Mucosa of descending colon (tissue), 3 donors: Measurements from ENCODE around the gene FAM170B. TPM values are rescaled to one million over a fixed set of nuclear protein-coding genes. Genes with fewer than 3 reads are reported as not detected.

Source experiments
- ATAC-seq: fragments of 200-7000 bp; cut with Tn5 transposase; one replicate; pipeline ENCODE4 v1.9.1; 2020; ENCODE audit warnings: mild to moderate bottlenecking, moderate library complexity
- DNase-seq, 3 donors: peaks; one replicate each; pipeline ENCODE4 v3.0.0-alpha.2; 2020
- H3K36me3 ChIP-seq: fragments of 200-600 bp; one replicate; pipeline ENCODE4 v1.8.0; 2021; ENCODE audit warnings: low read depth, mild to moderate bottlenecking
- H3K4me1 ChIP-seq: fragments of 200-600 bp; one replicate; pipeline ENCODE4 v1.8.0; 2021; ENCODE audit warnings: low read depth, mild to moderate bottlenecking
- H3K4me3 ChIP-seq: fragments of 200-600 bp; one replicate; pipeline ENCODE4 v1.8.0; 2021; ENCODE audit warnings: mild to moderate bottlenecking
- H3K9me3 ChIP-seq: fragments of 200-600 bp; one replicate; pipeline ENCODE4 v1.8.0; 2021; ENCODE audit warnings: mild to moderate bottlenecking
- CTCF ChIP-seq: fragments of 200-600 bp; IDR thresholded peaks from one replicate; pipeline ENCODE4 v1.8.0; 2022; ENCODE audit warnings: antibody characterized with exemption, mild to moderate bottlenecking
- intact Hi-C, 2 donors: fragments of 100-400 bp; cut with DNase I in 1 of 2; cut with micrococcal nuclease in 1 of 2; formaldehyde crosslinking; loops; one replicate each; pipeline versions ENCODE4 v1.11.0 to v1.11.1; 2022; cut with DNase I, micrococcal nuclease
- total RNA-seq, 3 donors: library from RNA; stranded (reverse); fragmentation: NEBNext Ultra II Directional in 2 of 3; extraction: Animal tissue kit (Norgen Biotek cat#: 25700) in 2 of 3; gene quantifications; one replicate each; pipeline versions ENCODE4 v1.2.1 to v1.2.4, GENCODE V29; 2021 to 2023
- donor health status: DM: no; HTN: no; CAD: no; lungs with moderate emphysema.
- donor health status: DM: no; HTN: no; CAD: no.
- donor health status: DM: no; HTN: yes; CAD: no.

Gene FAM170B
- total RNA-seq, 3 donors from 2014 or later: not detected

- TF ChIP-seq CTCF: no peak
Measured at GRCh38 chr10:49112851-49113250, 21.0 kb downstream of the FAM170B start.

GRCh38 chr10:49112098-49112497 is 21.7 kb downstream of the FAM170B start:
- no peak for ATAC-seq
- no peak for TF ChIP-seq CTCF
- no peak for DNase-seq
- intact Hi-C loops: no loop called here
- no peak overlapping the region for H3K4me3 ChIP-seq
- H3K36me3 ChIP-seq: no peaks in the 10 kb centered on the region
- H3K9me3 ChIP-seq: no peaks in the 10 kb centered on the region
- H3K4me1 ChIP-seq: no peaks in the 10 kb centered on the region

More at GRCh38 chr10:49112851-49113250, 21.0 kb downstream of the FAM170B start:
- Histone ChIP-seq H3K36me3 (no peaks in the 10 kb centered on the region), H3K9me3 (no peaks in the 10 kb centered on the region), H3K4me1 (no peaks in the 10 kb centered on the region), H3K4me3 (no peak overlapping the region)
- DNase-seq: no peak
- intact Hi-C loops: no loop called here
- ATAC-seq: no peak

- Histone ChIP-seq H3K9me3 (no peaks in the 10 kb centered on the region), H3K4me3 (no peak overlapping the region), H3K36me3 (no peaks in the 10 kb centered on the region), H3K4me1 (peaks cover 3% of the 10 kb centered on the region)
- no peak for ATAC-seq
- DNase-seq: no peak
- TF ChIP-seq CTCF: no peak
- intact Hi-C loops: no loop called here
Measured at GRCh38 chr10:49111320-49111698, 22.5 kb downstream of the FAM170B start.

GRCh38 chr10:49110684-49111319 is 23.0 kb downstream of the FAM170B start:
- H3K4me1 ChIP-seq: peaks cover 3% of the 10 kb centered on the region
- H3K9me3 ChIP-seq: no peaks in the 10 kb centered on the region
- TF ChIP-seq CTCF: no peak
- intact Hi-C loops: no loop called here
- no peak overlapping the region for H3K4me3 ChIP-seq
- no peak for ATAC-seq
- H3K36me3 ChIP-seq: no peaks in the 10 kb centered on the region
- no peak for DNase-seq

- Histone ChIP-seq H3K4me3 (no peak overlapping the region), H3K36me3 (no peaks in the 10 kb centered on the region), H3K9me3 (no peaks in the 10 kb centered on the region), H3K4me1 (peaks cover 3% of the 10 kb centered on the region)
- ATAC-seq (peak; percentile 58), DNase-seq (peak; percentile 47 to 67 (median 55))
- TF ChIP-seq CTCF: no peak
- intact Hi-C loops: no loop called here
Measured at GRCh38 chr10:49109669-49110340, 24.0 kb downstream of the FAM170B start.
